Measurements from ENCODE around the gene ADSS1.

Gene ADSS1

DNA sequence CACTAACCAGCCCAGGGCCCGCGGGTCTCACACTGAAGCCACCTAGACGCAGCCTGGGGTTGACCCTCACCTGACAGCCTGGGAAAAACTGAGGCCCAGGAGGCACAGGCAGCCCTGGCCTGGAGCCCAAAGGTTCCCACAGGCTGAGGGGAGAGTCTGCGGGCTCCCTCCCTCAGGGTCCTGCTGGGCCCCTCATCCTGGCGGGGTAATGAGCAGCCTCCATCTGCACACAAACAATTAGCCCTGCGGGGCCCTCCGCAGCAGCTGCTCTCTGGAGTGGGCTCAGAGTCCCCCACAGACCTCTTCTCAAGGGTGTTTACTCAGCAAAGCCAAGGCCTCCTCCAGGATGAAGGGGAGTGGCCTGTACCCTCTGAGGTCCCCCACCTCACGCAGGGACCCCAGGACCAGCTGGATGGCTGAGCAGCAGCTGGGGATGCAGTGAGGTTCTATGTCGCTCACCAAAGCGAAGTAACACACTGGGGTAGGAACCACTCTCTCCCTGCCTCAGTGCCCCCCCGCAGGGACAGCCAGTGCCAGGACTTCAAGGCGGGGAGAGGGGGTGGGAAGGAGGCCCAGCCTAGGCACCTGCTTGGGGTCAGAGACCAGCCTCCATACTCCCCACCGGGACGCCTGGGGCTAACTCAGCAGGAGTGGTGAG, 64.3 kb downstream of the ADSS1 start:
- no peak for DNase-seq
- Mint-ChIP-seq H3K27me3 (ENCODE audit: low read depth, poor library complexity) (no peaks in the 10 kb centered on the region), H3K4me1 (peaks cover 12% of the 10 kb centered on the region), H3K9me3 (no peaks in the 10 kb centered on the region), H3K27ac (no peak overlapping the region), H3K4me3 (no peak overlapping the region), H3K36me3 (ENCODE audit: low read depth) (no peaks in the 10 kb centered on the region)
- TF ChIP-seq, protein P1, sequence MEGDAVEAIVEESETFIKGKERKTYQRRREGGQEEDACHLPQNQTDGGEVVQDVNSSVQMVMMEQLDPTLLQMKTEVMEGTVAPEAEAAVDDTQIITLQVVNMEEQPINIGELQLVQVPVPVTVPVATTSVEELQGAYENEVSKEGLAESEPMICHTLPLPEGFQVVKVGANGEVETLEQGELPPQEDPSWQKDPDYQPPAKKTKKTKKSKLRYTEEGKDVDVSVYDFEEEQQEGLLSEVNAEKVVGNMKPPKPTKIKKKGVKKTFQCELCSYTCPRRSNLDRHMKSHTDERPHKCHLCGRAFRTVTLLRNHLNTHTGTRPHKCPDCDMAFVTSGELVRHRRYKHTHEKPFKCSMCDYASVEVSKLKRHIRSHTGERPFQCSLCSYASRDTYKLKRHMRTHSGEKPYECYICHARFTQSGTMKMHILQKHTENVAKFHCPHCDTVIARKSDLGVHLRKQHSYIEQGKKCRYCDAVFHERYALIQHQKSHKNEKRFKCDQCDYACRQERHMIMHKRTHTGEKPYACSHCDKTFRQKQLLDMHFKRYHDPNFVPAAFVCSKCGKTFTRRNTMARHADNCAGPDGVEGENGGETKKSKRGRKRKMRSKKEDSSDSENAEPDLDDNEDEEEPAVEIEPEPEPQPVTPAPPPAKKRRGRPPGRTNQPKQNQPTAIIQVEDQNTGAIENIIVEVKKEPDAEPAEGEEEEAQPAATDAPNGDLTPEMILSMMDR (IDR thresholded peaks at IDR 0.05), result no peak

GRCh38 chr14:104788873-104789663, 65.0 kb downstream of the ADSS1 start:
- no peak overlapping the region for H3K27ac Mint-ChIP-seq
- peaks cover 19% of the 10 kb centered on the region for H3K4me1 Mint-ChIP-seq
- DNase-seq, result no peak
- H3K27me3 Mint-ChIP-seq (ENCODE audit: low read depth, poor library complexity), result no peaks in the 10 kb centered on the region
- TF ChIP-seq, protein P1 (IDR thresholded peaks at IDR 0.05), result no peak
- no peak overlapping the region for H3K4me3 Mint-ChIP-seq
- H3K9me3 Mint-ChIP-seq, result no peaks in the 10 kb centered on the region
- H3K36me3 Mint-ChIP-seq (ENCODE audit: low read depth), result no peaks in the 10 kb centered on the region

- Mint-ChIP-seq H3K27ac (no peak overlapping the region), H3K9me3 (no peaks in the 10 kb centered on the region), H3K36me3 (ENCODE audit: low read depth) (no peaks in the 10 kb centered on the region), H3K4me3 (no peak overlapping the region), H3K4me1 (peaks cover 26% of the 10 kb centered on the region), H3K27me3 (ENCODE audit: low read depth, poor library complexity) (no peaks in the 10 kb centered on the region)
- TF ChIP-seq, protein P1 (IDR thresholded peaks at IDR 0.05), result no peak
- DNase-seq, result no peak
Observed at GRCh38 chr14:104789752-104790743, 66.0 kb downstream of the ADSS1 start.

DNA sequence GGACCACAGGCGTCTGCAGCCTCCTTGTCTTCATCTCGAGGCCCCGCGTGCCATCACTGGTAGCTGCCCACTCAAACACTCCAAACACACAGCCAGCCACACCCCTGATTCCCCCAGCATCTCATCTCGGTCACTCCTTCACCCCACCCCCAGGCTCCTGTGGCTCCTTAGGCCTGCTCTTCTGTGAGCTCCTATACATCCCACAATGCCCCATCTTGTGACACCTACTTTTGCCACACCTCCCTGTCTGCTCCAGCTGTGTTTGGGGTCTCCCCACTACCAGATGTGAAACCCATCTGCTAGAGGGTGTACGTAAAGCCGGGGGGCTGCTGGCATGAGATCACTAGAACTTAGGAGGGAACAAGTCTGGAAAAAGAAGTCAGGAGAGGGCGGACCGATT, 67.4 kb downstream of the ADSS1 start:
- no peak for DNase-seq
- Mint-ChIP-seq H3K36me3 (ENCODE audit: low read depth) (no peaks in the 10 kb centered on the region), H3K4me3 (no peak overlapping the region), H3K27ac (no peak overlapping the region), H3K9me3 (no peaks in the 10 kb centered on the region), H3K27me3 (ENCODE audit: low read depth, poor library complexity) (no peaks in the 10 kb centered on the region), H3K4me1 (peaks cover 32% of the 10 kb centered on the region)
- TF ChIP-seq, protein P1 (IDR thresholded peaks at IDR 0.05), result no peak

GRCh38 chr14:104792101-104792884, 68.3 kb downstream of the ADSS1 start:
- Mint-ChIP-seq H3K27ac (no peak overlapping the region), H3K27me3 (ENCODE audit: low read depth, poor library complexity) (no peaks in the 10 kb centered on the region), H3K36me3 (ENCODE audit: low read depth) (no peaks in the 10 kb centered on the region), H3K4me3 (no peak overlapping the region), H3K9me3 (no peaks in the 10 kb centered on the region), H3K4me1 (peaks cover 40% of the 10 kb centered on the region)
- TF ChIP-seq, protein P1 (IDR thresholded peaks at IDR 0.05), result no peak
- no peak for DNase-seq

Data from nephron progenitor cell (in vitro differentiated cells).